NCI-H82 (cell line): ENCODE measurements around the gene TRAPPC14.
A peak's percentile ranks its signal among the peaks of the same experiment; 100 is the strongest.

Experiments used
- DNase-seq: peaks from one replicate; lab custom pipeline; 2025; lab: John Stamatoyannopoulos, UW

Gene TRAPPC14

GRCh38 chr7:100124301-100125230 is 34.0 kb downstream of the TRAPPC14 start:
- DNase-seq, result no peak

GRCh38 chr7:100122568-100122967 is 36.0 kb downstream of the TRAPPC14 start:
- DNase-seq, result no peak

GRCh38 chr7:100122067-100122466 is 36.5 kb downstream of the TRAPPC14 start:
- no peak for DNase-seq

- no peak for DNase-seq
These were observed 37.8 kb downstream of the TRAPPC14 start for GRCh38 chr7:100120733-100121036.

GRCh38 chr7:100119970-100120732 is 38.4 kb downstream of the TRAPPC14 start:
- DNase-seq, result peak; percentile 77

GRCh38 chr7:100119072-100119969 is 39.2 kb downstream of the TRAPPC14 start, which contains the start of the genes CNPY4 and TAF6:
CNPY4 (plus strand) TSS chr7:100119634; CDS start chr7:100119745, 111 bp downstream.
TAF6 (minus strand) TSS chr7:100119358; CDS start chr7:100114209, 5,149 bp downstream.
- DNase-seq, result peak; percentile 98

GRCh38 chr7:100118388-100119071 is 40.0 kb downstream of the TRAPPC14 start:
- peak; percentile 65 for DNase-seq

- DNase-seq, result no peak
These were observed 43.5 kb downstream of the TRAPPC14 start for GRCh38 chr7:100115026-100115425.

GRCh38 chr7:100111914-100112313 is 46.6 kb downstream of the TRAPPC14 start:
- no peak for DNase-seq

DNA sequence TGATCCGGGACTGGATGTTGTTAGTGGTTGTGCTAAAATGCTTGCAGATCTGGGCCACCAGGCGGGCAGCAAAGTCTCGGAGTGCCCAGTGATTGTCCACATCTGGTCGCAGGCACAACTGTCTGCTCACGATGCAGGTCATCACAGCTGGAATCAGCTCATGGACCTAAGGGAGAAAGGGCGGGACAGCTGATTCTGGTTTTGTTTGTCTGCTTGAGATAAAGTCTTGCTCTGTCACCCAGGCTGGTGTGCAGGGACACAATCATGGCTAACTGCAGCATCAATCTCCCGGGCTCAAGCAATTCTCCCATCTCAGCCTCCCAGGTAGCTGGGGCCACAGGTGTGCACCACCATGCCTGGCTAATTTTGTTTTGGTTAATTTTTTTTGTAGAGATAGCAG is 47.4 kb downstream of the TRAPPC14 start:
- no peak for DNase-seq

GRCh38 chr7:100109521-100110163 is 48.9 kb downstream of the TRAPPC14 start:
- peak; percentile 31 for DNase-seq

DNA sequence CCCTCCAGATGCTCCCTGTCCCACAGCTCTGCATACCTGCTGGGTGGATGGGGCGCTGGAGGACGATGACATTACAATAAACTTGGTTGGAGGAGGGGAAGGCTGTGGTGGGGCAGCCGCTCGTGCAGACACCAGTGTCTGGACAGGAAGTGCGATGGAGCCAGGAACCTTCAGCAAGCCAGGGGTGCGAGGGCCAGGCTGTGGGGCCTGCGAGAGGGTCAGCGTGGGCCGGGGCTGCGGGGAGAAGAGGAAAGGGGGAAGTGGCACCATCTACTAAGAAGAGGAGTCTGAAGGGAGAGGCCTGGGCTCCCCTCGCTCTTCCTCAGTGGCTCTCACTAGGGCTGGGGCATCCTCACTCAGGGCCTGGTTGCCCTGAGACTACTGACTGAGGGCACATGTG is 50.6 kb downstream of the TRAPPC14 start:
- DNase-seq, result no peak

DNA sequence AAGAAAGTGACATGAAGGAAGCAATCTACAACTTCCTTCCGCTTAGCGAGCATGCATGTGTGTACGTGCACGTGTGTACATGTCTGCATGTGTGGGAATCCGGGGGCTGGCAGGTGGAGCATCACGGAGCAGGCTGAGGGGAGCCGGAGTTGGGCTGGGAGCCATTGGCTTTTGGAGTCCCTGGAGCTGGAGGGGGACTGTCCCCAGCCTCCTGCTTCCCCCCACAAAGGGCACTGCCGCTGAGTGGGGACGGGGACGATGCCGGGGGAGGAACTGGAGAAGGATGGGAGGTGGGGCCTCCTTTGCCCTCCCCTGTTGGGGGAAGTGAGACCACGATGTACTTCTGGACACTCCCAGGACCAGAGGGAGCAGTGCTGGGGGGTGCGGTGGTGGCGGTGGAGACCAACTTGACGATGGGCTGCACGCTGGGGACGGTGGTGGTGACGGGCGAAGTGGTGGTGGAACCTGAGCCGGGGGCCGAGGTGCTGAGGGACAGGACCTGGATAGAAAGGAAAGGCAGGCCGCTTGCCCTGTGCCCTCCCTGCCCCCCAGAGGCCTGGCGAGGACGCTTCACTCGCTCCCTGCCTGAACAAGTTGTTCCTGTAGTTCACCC is 51.3 kb downstream of the TRAPPC14 start:
- DNase-seq, result no peak

- DNase-seq, result no peak
These were observed 51.9 kb downstream of the TRAPPC14 start for GRCh38 chr7:100106633-100107032.

GRCh38 chr7:100105534-100105933 is 53.0 kb downstream of the TRAPPC14 start:
- DNase-seq, result no peak
